SHP77 treated with DMSO at 0.1 percent for 48 hours (cell line): Measurements from ENCODE around the gene FHOD3.

ENCODE experiments used
- DNase-seq: peaks from one replicate; lab custom pipeline; 2025; lab: John Stamatoyannopoulos, UW

FHOD3 gene

DNA sequence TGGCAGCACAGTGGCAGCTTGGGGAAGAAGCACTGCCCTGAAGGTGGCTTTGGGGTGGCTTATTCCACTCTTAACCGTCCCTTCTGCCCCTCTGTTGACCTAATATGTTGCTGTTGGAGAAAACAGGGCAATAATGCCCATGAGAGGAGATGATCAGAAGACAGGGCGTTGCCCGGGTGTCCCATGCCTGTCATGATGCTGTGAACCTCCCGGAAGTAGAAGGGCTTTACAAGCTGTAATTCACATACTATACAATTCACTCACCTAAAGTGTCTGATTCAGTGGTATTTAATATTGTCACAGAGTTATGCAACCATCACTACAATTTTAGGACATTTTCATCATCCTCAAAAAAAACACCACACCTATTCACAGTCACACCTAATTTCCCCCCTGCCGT lies 112.3 kb downstream of the FHOD3 start:
- no peak for DNase-seq

DNA sequence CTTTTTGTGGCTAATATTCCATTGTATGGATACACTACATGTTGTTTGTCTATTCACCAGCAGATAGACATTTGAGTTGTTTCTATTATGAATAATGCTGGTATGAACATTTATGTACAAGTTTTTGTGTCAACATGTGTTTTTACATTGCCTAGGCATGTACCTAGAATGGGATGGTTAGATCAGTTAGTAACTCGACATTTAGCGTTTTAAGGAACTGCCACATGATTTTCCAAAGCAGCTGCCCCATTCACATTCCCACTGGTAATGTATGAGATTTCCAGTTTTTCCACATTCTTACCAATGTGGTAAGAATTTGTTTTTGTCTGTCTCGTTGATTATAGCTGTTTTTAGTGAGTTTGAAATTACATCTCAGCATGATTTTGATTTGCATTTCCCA lies 112.8 kb downstream of the FHOD3 start:
- DNase-seq, result no peak

DNA sequence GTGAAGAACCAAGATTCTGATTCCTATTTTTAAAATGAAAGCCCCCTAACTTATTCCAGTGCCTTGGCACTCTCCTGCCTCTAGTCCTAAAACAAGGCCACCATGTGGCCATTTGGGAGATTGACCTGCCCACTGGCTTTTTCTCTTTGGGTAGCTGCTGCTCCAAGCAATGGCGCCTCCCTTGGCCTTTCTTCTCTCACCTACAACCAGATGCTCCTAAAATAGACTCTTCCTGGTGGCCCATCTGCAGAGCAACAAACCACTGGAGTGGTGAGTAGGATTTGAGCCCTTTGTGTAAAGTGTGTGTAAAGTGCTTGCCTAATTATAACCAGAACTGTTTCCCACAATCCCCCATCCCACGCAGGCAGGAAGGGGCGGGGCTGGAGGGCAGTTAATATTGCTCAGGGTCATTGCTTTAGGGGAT lies 114.2 kb downstream of the FHOD3 start:
- no peak for DNase-seq

DNA sequence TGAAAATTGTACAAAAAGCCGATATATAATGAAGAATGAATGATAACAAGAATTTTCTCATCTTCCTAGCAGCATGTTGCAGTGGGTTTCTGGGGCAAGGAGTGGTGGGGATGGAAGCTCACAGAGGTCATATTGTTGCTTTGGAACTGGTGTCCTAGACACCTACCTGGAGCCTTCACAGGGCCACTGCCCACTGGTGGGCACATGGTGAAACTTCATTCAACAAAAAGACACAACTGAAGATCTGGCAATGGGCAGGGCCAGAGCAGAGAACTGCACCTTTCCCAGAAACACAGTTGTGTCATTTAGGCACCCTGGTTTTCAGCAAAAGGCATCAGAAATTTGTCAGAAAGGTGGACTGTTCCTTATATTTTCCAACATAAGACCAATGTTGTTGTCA lies 115.3 kb downstream of the FHOD3 start:
- DNase-seq, result no peak

DNA sequence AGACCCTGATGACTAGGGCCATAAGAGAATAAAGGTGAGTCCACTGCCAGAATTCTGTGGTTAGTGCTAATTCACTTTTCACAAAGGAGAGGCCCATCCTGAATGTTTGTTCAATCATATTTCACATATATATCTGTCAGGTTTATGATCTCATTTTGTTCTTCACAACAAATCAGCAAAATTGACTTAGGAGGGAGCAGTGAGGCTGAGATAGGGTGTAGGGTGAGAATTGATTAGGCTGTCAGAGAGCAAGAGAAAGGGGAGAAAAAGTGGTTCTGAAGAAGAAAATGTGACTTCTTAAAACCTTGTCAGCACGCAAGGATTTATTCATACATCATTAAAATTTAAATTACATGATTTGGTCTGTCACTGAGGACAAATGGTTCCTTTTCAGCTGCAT lies 117.7 kb downstream of the FHOD3 start:
- DNase-seq, result peak; percentile 15

DNA sequence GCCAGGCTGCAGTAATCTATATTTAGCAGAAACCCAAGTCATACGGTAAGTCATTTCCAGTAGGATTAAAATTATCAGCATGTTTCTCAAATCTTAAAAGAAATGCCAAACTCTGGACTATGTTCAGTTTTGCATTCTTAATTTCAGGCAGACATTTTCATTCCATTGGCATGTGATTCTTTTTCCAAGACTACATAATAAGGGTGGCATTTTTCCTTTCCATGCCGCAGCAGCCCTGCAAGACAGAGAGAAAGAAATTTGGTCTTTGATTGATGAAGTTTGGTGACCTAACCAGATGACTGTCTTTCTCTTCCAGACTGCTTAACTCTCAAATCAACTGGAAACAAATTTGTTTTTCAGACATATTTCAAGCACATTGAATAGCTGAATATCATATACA lies 118.1 kb downstream of the FHOD3 start:
- DNase-seq, result no peak

DNA sequence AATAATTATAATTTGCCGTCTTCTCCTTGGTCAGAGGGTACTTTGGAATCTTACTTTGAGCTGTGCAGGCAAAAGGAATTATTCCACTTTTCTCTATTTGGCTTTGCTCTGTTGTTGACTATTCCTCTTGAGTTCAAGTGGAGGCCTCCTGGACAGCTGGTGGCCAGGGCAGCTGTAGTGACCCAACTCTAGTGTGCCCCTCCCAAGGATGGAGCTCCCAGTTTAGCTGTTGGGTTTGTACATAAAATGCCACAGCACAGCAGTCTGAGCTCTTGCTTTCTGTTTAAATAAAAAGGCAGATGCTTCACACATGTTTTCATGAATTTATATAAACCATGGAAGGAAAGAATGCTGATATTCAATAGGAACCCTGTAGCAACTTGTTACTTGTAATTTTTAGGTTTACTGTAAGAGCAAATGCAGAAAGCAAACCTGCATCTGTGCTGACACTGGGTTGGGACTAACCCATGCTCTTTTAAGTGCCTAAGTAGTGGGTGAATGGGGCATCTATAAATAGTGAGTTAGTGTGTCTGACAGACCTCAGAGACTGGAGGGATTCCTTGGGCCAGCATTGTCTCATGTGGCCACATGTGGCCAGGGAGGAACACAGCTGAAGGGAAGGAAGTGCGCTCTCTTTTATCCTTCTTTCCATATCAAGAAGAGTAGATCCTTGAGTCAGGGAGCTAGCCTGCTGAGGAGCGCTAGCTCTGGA lies 121.8 kb downstream of the FHOD3 start:
- peak; percentile 46 for DNase-seq

DNA sequence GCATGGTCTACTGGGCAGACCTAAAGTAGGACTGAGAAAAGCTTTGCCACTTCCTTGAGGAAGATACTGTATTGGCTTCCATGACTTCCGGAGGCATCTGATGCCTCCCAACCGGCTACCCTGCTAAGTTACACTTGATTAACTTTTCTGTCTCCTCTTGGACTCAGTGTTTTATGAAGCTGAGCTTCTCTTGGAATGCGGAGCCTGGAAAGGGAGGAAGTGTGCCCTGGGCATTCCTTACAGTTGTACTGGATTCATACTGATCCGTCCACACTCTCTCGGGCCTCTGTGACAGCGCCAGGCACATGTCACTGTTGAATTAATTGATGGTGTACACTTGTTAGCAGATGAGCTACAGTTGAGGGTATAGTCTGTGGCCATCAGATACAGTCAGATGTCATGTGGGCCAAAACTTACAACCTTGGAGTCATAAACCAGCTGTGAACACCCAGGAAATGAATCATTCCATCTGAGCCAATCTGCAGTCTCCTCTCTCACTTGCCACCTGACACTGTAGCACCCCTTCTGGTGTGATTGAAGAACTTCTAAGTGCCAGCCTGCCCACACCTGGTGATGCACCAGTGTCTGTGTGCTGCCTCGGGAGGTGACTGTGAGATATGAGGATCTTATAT lies 122.5 kb downstream of the FHOD3 start:
- no peak for DNase-seq

DNA sequence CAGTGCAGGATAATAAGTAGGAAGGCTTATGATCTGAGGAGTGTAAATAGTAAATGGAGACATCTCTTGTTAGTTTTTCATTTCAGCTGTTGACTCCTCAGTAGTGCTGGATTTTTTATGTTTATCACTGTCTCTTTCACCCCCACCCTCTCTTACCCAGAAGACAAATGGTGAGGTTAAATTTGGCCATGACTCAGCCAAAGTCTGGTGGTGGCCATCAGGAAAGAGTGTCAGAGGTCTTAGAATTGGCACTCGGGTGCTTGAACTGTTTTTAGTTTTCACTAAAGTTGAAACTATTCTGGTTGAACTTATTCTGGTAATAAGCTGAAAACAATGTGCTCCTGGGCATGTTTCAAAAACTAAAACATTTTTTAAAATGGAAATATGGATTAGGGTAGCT lies 123.3 kb downstream of the FHOD3 start:
- no peak for DNase-seq

DNA sequence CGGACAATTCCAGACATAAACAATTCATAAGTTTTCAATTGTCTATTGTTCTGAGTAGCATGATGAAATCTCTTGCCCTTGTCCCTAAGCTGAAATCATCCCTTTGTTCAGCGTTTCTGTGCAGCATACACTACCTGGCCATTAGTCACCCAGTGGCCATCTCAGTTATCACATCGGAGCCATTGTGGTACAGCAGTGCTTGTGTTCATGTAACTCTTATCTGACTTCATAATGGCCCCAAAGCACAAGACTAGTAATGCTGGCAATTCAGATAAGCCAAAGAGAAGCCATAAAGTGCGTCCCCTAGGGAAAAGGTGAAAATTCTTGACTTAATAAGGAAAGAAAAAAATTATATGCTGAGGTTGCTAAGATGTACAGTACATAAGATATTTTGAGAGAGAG lies 127.2 kb downstream of the FHOD3 start:
- no peak for DNase-seq

DNA sequence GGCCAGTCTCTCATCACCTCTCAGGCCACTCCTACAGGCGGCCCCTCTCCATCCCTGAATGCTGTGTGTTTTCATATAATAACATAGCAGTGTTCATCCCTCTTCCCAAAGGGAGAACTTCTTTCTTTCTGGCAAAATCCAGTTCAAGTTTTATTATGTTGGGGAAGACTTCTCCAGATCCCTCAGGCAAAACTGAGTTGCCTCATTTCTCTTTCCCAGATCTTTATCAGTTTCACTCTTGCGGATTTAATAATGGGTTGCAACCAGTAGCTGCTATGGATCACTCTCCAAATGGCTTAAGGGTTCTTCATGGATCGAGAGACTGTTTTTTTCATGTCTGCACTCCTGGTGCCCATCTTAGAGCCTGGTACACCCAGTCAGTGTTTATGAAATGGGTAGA lies 129.9 kb downstream of the FHOD3 start:
- no peak for DNase-seq

DNA sequence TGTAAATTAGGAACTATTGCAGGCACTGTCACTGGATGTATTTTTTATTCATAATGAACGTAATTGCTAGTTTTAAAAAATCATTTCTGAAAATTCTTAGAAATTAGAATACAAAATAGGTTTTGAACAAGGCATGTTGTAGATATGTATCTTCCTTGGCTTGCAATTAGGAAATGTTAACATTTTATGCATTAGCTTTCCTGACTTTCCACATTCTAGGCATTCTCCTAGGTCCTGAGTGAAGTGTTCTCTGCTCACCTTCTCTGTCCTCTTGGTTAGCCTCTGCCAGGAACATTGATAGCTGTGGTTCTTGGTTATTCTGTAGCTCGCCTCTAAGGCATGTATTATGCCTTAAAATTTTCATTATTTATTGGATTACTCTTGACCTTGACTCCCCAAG lies 130.3 kb downstream of the FHOD3 start:
- DNase-seq, result no peak

DNA sequence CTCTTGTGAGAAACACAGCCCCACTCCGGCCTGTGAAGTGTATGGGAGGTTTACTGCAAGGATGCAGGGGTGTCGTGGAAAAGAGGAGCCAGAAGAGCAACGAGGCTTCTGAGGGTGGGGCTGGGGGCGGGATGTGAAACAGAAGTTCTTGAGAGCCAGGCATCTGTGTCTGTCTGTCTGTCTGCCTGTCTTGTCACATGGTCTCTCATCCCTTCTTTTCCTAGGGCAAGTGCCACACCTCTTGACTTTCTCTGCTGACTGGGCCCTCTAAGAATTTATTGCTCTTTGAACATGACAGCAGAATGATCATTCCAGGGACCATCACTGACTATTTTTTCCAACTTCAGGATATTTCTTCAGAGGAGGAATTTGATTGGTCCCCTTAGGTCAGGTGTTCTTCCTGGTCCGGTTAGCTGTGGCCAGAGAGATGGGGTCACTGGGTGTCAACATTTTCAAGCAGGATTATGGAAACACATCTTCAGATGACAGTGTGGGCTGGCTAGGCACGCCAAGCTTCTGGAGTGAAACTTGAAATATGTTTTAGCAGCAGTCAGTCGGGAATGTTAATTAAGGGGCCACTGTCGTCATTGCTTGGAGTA lies 131.0 kb downstream of the FHOD3 start:
- no peak for DNase-seq

DNA sequence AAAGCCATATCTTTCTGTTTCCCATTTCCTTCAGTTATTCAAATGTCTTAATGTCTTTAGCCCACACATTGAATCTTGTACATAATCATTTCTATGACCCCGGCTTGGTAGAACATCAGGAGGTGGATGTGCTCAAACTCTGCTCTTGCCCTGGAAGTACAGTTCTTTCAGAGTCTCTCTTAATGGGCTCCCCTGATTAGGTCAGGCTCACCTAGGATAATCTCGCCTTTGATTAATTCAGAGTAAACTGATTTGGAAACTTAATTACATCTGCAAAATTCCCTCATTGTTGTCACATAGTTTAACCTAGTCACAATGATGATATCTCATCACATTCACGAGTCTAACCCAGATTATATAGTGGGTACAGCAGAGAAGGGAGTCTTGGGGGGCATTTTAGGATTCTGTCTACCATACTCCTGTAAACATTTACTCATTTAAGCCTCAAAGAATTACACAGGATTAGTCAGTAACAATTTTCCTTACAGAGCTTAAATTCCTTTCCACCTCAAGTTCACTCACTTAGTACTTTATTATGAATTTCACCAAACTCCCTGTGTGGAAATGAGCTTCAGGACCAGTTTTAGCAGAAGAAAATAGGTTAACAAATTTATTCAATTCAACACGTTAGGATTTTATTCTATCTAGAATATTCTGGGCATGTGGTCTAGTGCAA lies 135.5 kb downstream of the FHOD3 start:
- no peak for DNase-seq

DNA sequence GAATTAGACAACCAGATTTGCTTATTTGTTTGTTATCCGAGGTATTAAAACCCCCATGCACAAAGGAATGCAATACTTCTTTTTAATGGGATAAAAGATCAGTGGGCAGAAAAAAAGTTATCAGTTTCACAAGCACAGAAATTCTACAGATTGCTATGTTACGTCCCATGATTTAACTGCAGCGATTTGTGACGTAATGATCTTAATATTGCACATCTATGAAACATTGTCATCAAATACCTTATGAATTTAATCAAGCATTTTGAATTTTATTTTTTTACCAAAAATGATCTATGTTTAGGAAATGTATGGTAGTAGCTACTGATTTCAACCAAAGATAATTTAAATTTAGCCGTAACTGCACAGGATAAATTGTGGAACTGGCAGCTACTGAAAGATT lies 138.9 kb downstream of the FHOD3 start:
- no peak for DNase-seq

DNA sequence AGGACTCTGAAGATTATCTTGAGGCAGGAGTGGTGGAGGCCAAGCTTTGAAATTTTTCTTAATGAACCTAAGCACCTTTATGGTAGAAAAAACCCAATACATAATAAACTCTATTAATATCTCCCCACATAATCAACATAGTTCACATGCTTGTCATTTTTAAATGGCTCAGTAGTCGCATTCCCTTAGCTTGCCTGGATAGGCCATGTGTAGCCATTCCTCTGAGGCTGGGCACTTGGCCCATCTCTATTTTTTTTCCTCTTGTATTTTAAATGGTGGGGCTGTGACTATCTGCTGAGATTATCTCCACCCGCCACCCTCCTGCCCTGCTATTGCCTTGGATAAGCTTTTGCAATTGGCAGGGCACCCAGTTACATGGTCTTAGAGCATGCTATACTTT lies 143.1 kb downstream of the FHOD3 start:
- no peak for DNase-seq

DNA sequence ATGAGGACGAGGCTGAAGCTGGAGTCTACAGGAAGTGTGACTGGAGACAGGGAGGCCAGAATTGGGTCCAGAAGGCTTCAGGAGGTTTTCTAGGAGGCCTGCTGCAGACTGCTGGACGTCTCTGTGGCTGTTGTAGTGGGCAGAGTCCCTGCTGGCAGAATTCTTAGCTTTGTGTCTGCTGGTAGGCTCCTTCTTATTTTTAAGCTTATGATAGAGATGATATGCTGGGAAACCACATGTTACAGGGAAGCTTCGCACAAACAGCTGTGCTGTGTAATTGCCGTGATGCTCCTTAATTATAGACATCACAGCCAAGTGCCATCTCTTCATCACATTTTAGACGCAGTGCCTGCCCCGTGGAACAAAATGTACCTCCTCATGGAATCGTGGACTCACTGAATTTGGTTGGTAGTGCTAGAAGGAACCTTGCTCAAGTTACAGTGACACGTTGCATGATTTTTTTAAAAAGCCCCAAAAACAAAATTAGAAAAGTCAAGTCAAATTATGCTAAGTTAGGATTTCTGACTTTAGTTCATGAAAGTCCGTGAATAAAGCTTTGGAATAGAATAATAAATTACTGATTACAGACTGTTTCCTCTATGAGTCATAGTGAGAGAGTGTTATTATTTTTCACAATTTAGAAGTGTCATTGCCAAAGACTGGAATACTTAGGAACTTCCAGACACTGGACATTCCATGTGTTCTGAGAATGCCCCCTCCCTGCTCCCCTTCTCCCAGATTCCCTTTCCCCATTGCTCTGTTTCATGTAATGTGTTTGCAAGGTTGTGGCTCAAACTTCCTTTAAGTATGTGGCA lies 144.1 kb downstream of the FHOD3 start:
- no peak for DNase-seq

DNA sequence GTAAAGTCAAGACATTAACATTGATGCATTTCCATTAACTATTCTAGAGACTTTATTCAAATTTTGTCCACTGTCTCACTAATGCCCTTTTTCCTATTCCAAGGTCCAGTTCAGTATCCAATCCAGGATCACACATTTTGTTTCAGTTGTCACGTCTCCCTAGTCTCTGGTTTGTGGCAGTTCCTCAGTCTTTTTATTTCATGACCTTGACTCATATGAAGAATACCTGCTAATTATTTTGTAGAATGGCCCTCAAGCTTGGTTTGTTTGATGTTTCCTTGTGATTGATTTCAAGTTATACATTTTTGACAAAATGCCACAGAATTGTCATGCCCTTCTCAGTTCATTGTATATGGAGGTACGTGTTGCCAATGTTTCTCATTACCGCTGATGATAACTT lies 145.2 kb downstream of the FHOD3 start:
- DNase-seq, result no peak

DNA sequence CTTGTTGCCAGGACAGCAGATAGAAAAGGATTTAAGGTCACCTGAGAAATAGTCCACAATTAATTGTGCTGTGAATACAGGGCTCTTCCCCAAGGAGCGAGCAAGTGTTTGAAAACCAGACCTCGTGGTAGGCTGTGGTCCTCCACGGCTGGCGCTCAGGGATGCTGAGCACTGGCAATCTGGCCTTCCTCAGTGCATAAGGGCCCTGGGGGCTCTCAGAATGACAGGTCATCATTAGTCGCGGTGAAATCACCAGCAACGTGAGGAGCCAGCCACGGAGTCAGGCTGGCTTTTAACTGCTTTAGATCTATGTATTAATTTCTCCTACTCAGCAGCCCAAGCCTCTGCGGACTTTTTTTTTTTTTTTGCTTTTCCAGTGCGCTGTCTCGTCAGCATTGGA lies 148.5 kb downstream of the FHOD3 start:
- DNase-seq, result no peak

DNA sequence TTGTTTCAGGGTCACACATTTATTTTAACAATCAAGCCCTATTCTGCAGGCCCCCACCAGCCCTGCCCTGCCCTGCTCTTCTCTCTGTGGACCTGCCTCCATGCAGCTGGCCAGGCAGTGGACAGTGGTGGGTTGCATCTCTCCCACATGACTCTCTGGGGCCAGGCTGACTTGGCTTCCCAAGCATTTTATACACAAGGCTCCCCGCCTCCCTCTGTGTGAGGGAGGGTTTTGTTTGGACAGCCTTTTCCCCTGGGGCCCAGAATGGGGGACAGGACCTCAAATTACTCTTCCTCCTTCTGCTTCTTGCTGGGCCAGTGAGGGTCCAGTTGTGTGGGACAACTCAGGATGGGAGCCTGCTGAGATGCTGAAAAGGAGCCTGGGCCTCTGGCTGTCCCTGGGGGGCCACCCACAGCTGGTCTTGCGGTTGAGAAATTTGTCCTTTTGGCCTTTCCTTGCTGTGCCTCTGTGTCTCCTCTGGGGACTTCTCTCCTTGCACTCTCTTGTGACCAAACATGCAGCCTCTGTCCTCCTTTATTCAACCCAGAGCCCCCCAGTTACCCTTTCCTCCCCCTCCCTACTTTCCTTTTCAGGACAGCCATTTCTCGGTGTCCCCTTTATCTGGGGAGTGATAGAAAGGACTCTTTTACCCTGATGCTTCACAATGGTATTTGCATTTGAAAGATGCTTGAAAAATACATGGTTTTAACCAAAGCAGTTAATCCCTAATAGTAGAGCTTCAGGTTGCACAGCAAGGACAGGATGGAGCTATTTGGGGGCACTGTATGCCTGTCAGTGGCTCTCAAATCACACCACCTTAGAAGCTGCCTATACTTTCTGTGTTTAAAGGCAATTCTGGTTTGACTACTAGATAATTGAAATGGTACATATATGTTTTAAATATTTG lies 151.1 kb downstream of the FHOD3 start:
- no peak for DNase-seq

DNA sequence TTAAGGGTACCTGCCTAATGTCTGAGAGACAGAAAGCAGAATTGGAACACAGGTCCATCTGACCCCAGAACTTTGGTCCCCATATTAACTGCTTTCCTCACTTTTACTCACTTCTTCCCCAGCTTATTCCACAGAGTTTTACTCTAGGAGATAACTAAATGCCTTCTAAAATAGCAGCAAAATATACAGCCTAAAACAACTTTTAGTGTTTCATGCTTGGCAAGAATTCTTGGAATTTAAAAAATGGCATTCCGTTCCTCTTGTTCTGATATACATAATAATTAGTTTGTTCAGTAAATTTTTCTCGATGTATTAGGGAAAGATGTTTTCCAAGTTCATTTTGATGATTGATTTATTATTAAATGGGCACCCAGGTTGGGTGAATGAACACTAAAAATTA lies 151.9 kb downstream of the FHOD3 start:
- no peak for DNase-seq
